HG03139 (cell line): ENCODE results near the gene ST3GAL5.
"Not testable (repeated sequence)": the region's sequence is repeated elsewhere in the genome, so short reads cannot be mapped to it uniquely, and the experiment has no call there.

Experiments
- ATAC-seq: cut with Tn5 transposase; IDR thresholded peaks from one replicate; pipeline ENCODE4 v1.9.1; 2021; ENCODE audit not compliant: unreplicated experiment

ST3GAL5 gene

GRCh38 chr2:85840091-85840490, 48.7 kb downstream of the ST3GAL5 start:
- ATAC-seq: no peak

- no peak for ATAC-seq
Measured at GRCh38 chr2:85839461-85839860, 49.3 kb downstream of the ST3GAL5 start.

- ATAC-seq: no peak
Measured at GRCh38 chr2:85838641-85839040, 50.1 kb downstream of the ST3GAL5 start.

DNA sequence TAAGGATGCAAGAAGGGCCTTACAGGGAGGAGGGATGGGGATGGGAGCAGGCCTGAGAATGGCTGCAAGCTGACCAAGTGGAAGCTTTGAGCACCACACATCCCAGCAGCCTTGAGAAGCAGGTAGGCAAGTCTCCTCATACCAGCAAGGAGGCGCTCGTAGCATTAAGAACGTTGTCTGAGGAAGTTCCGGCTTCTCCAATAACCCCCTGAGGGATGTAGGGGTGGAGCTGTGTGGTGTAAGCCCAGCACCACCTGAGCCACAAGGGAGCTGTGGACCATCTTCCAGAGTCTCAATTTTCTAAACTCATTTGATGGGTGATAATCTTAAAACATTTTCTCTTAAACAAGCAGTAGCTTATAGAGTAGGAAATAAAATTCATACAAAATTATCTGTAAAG, 50.6 kb downstream of the ST3GAL5 start:
- no peak for ATAC-seq

GRCh38 chr2:85834466-85834865, 54.3 kb downstream of the ST3GAL5 start:
- ATAC-seq: no peak

GRCh38 chr2:85831735-85832134, 57.1 kb downstream of the ST3GAL5 start:
- ATAC-seq: no peak

- no peak for ATAC-seq
Measured at GRCh38 chr2:85830645-85831044, 58.1 kb downstream of the ST3GAL5 start.

- ATAC-seq: not testable (repeated sequence)
Measured at GRCh38 chr2:85829394-85829793, 59.4 kb downstream of the ST3GAL5 start.

DNA sequence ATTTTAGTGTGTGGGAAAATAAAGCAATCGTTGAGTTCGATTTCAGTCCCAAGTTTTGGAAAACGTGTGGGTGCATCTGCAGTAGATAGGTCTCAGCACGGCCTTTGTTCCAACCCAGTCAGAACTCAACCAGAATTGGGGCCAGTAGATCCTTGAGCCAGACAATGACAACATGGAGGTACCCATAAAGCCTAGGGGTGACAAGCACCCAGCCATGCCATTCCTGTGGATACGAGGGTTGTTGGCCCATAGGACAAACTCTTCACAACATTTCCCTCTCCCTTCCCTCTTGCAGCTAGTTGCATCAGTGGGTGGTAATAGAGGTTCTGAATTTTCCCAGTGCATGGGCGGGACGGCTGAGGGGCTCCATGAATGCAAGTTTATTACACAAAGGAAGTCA, 60.1 kb downstream of the ST3GAL5 start:
- no peak for ATAC-seq

DNA sequence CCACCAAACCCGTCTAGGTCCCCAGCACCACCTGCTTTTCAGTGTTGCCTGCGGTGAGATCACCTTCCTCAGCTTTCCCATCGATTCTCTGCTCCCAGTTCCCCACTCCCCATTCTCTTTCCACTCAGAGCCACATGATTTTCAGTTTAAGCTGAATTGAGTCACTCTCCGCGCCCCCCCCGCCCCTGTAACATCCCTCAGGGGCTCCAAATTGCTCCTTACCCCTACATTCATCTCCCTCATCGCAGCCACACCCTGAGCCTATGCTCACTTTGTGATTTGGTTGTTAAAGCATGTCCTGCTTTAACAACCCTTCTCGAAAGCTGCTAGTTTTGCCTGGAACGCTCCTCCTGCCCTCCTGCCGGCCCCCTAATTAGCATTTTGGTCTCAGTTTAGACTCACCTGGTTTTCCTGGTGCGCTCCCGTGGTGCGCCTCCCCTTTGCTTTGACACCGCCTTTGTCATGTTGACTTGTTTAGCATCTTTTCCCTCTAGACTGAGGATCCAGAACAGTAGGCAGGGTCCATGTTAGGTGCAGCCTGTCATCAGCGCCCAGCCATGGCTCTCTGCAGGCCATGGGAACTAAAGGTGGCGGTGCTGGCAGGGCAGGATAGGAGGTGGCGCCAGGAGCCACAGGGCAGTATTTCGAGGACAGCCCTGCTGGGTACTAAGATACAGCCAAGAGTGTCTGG, 60.8 kb downstream of the ST3GAL5 start:
- ATAC-seq: no peak

GRCh38 chr2:85826990-85827878, 61.6 kb downstream of the ST3GAL5 start:
- peak; percentile 61 for ATAC-seq

DNA sequence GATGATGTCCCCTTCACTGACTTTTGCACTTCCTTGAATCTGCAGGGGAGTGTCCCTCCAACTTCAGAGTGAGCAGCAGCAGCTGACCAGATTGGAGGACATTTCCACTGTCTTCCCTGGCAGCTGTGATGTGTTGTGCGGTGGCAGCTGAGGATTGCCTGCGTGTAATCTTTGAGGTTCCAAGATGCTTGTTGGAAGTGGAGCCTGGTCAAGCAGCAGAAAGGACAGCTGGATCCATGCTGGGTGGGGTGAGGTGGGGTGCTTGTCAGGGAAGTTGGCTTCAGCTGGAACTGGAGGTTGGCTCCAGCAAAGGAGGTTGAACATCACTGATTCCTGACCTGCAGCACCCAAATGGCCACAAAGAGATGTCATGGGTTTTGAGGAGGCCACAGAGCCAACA, 64.8 kb downstream of the ST3GAL5 start:
- no peak for ATAC-seq

DNA sequence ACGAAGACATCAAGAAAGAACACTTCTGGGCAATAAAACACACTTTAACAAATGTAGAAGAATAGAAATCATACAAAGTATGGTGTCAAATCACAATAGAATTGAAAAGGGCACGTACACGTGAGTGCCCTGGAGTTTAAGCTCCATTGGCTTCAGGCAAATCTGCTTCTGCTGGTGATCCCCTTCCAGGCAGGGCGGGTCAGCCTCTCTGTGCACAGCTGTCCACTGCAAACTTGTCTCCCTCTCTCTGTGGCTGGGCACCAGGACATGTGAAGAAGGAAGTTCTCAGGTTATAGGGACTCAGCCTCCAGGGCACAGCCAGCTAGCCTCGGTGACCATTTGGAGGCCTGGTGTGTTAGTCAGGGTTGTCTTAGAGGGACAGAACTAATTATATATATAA, 66.0 kb downstream of the ST3GAL5 start:
- no peak for ATAC-seq

- ATAC-seq: no peak
Measured at GRCh38 chr2:85819811-85820510, 68.8 kb downstream of the ST3GAL5 start.

DNA sequence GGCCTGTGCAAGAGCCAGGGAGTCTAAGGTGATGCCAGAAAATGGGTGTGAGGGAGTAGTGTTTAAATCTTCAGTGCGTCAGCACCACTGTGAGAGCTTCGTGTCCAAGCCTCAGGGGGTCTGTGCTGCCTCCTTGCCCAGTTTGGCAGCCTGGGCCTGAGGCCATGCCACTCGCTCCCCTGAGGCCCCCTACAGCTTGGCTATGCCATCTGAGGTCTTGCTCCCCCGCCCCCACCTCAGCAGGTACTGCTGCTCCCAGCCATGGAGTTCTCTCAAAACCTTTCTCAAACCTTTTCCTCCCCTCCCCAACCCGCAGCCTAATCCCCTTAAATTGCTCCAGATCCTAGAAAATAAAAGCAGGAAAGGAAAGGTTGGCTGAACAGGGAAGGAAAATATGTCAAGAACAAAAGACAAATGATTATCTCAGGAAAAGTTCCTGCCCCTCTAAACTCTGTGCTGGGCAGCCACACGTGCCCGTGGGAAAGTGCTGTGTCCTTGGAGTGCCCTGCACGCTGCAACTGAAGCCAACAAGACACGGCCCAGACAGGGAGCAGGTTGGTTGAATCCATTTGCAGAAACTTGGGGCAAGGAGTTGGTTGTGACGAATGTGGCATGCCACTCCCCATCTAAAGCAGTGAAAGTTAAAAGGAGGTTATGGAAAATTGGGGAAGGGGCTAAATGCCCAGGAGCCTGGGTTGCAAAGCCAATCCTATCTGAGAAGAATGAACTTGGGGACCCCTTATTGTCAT, 73.8 kb downstream of the ST3GAL5 start:
- no peak for ATAC-seq

DNA sequence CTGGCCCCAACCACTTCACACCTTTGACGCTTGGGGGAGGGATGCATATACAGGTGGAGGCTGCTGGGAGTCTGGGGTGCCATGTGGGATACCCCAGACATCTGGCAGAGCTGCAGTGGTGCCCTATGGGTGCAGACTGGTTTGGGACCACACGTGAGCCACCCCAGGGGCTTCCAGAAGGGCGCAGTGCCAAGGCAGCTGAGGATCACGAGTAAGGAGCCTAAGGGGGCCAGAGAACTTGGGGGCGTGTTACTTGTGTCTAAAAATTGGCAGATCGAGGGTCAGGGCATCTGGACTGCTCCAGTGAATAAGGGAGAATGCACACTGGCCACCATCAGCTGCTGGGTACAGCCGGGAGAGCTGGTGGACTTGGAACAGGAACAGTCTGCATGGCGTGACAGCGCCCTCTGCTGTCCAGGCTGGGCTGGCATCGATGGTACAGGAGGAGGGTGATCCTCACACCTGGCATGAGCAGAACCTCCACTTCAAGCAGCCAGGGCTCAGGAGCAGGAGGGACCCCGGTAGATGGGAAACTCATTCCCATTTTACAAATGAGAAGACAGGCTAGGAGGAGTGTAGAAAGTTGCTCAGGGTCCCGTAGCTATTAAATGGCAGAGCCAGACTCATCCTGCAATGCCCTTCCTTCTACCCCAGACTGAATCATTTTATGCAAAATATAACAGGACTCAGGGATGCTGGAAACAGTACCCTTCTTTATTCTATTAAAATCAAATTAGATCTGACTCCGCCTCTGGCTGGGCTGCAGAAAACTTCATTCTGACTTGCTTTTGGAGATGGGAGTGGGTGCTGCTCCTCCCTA, 74.6 kb downstream of the ST3GAL5 start:
- ATAC-seq: no peak

- ATAC-seq: no peak
Measured at GRCh38 chr2:85813211-85813981, 75.4 kb downstream of the ST3GAL5 start.

- ATAC-seq: no peak
Measured at GRCh38 chr2:85812094-85812735, 76.6 kb downstream of the ST3GAL5 start.
